ENCODE results near the gene SNX30.
A peak's percentile ranks its signal among the peaks of the same experiment; 100 is the strongest.

Gene SNX30, protein sequence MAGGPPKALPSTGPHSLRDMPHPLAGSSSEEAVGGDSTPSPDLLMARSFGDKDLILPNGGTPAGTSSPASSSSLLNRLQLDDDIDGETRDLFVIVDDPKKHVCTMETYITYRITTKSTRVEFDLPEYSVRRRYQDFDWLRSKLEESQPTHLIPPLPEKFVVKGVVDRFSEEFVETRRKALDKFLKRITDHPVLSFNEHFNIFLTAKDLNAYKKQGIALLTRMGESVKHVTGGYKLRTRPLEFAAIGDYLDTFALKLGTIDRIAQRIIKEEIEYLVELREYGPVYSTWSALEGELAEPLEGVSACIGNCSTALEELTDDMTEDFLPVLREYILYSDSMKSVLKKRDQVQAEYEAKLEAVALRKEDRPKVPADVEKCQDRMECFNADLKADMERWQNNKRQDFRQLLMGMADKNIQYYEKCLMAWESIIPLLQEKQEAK

DNA sequence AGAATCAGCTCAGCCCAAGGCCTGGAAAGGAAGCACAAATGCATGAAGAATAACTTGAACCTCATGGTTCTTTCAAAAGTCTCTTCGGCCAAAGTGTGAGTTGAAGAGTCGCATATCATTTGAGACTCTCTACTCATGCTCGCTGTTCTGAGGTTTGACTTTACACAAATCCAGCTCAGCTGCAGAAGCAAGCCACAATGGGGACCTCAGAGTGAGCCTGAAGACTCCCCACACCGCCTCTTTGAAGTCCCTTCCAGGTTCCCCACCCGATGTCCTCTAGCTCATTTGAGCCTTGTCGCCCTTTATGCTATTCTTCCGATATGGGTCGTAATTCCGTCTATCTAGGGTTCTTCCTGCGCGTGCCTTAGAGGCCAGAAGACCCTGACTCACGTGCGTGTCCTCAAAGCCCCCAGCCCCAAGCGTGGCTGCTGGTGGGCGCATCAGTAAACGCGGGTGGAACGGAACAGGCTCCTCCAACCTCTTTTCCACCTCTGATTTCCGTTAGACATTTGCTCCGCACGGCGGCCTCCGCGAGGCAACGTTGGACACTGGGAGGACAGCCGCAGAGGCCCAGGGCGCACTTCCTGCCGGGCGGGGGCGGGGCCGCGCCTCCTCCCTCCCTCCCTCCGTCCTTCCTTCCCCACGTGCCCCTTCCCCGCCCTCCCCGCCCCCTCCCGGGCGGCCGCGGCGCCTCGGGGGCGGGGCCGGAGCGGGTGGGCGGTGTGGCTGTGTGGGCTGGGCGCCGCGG lies at the start of gene SNX30:
Gene SNX30, plus strand, starts transcription at position 745 of the 748 bp plus-strand sequence. CDS start 242 bp downstream, outside the sequence.
- ChIA-PET CTCF (interaction anchor here (0.5 to 1.5 kb wide), 6 partner anchors 16 to 404 kb away, joined by 3 to 6 read pairs (median 4); no protein-coding TSS in a partner anchor), POLR2A (interaction anchor here (0.9 to 2.5 kb wide), 5 partner anchors 14 to 371 kb away, joined by 3 to 18 read pairs (median 3); partner anchors contain the start of genes HSDL2, INIP and KIAA1958)
- Histone ChIP-seq H3K27ac (ENCODE audit: extremely low read depth, low read depth, low read length) (peak within 1 kb of the TSS; percentile 64; the same call in 1 of the 2 replicates), H3K4me1 (ENCODE audit: control insufficient read depth, insufficient read depth, low read length) (peaks cover 2% of the 10 kb centered on the region; the same call in 1 of the 2 replicates), H3K36me3 (ENCODE audit: control insufficient read depth in 2 of 2, insufficient read depth in 1 of 2, low read length in 2 of 2) (no peaks in the 10 kb centered on the region), H3K4me3 (ENCODE audit: low read depth, low read length) (peak within 1 kb of the TSS; percentile 58), H3K9me3 (ENCODE audit: control insufficient read depth, insufficient read depth, low read depth, low read length) (no peaks in the 10 kb centered on the region)
- TF ChIP-seq WT1 (tag by site-specific recombination; IDR thresholded peaks at IDR 0.05) (peak; percentile 60), GLIS1 (tag by site-specific recombination; IDR thresholded peaks at IDR 0.05) (peak; percentile 43; the same call in 1 of the 2 replicates), ZNF571 (tag by site-specific recombination; IDR thresholded peaks at IDR 0.05) (no peak), KLF8 (tag by site-specific recombination; IDR thresholded peaks at IDR 0.05) (peak; percentile 76; the same call in 1 of the 2 replicates), ZNF629 (tag by site-specific recombination; IDR thresholded peaks at IDR 0.05) (peak; percentile 48; the same call in 1 of the 2 replicates), ZIC2 (tag by site-specific recombination; IDR thresholded peaks at IDR 0.05) (peak; percentile 29), ZNF677 (tag by site-specific recombination; IDR thresholded peaks at IDR 0.05) (no peak), KLF1 (tag by site-specific recombination; IDR thresholded peaks at IDR 0.05) (peak; percentile 38), SP7 (tag by site-specific recombination; IDR thresholded peaks at IDR 0.05) (peak; percentile 78), ZNF501 (tag by site-specific recombination; IDR thresholded peaks at IDR 0.05) (peak; percentile 61; the same call in 1 of the 2 replicates), ZNF518A (tag by site-specific recombination; conservative IDR thresholded peaks at IDR 0.05; ENCODE audit: low read depth) (peak; percentile 54), ZNF785 (tag by site-specific recombination; IDR thresholded peaks at IDR 0.05) (no peak), ZNF404 (tag by site-specific recombination; IDR thresholded peaks at IDR 0.05) (no peak), ZFHX2 (tag by site-specific recombination; conservative IDR thresholded peaks at IDR 0.05) (peak; percentile 71), ZNF843 (tag by site-specific recombination; IDR thresholded peaks at IDR 0.05) (peak; percentile 47; the same call in 1 of the 2 replicates), EGR2 (tag by site-specific recombination; IDR thresholded peaks at IDR 0.05; ENCODE audit: low read depth) (peak; percentile 49; the same call in 1 of the 2 replicates)
- TF ChIP-seq, protein P1, sequence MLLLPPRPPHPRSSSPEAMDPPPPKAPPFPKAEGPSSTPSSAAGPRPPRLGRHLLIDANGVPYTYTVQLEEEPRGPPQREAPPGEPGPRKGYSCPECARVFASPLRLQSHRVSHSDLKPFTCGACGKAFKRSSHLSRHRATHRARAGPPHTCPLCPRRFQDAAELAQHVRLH (tag by site-specific recombination; IDR thresholded peaks at IDR 0.05) = 0 out of 2 replicates have a peak, but pooled peaks have one; percentile 47
- TF ChIP-seq, protein P2, sequence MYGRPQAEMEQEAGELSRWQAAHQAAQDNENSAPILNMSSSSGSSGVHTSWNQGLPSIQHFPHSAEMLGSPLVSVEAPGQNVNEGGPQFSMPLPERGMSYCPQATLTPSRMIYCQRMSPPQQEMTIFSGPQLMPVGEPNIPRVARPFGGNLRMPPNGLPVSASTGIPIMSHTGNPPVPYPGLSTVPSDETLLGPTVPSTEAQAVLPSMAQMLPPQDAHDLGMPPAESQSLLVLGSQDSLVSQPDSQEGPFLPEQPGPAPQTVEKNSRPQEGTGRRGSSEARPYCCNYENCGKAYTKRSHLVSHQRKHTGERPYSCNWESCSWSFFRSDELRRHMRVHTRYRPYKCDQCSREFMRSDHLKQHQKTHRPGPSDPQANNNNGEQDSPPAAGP (tag by site-specific recombination; IDR thresholded peaks at IDR 0.05) = peak; percentile 64; the same call in 1 of the 2 replicates
- TF ChIP-seq, protein P3, sequence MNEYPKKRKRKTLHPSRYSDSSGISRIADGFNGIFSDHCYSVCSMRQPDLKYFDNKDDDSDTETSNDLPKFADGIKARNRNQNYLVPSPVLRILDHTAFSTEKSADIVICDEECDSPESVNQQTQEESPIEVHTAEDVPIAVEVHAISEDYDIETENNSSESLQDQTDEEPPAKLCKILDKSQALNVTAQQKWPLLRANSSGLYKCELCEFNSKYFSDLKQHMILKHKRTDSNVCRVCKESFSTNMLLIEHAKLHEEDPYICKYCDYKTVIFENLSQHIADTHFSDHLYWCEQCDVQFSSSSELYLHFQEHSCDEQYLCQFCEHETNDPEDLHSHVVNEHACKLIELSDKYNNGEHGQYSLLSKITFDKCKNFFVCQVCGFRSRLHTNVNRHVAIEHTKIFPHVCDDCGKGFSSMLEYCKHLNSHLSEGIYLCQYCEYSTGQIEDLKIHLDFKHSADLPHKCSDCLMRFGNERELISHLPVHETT (tag by site-specific recombination; IDR thresholded peaks at IDR 0.05) = no peak
- TF ChIP-seq, protein P4, sequence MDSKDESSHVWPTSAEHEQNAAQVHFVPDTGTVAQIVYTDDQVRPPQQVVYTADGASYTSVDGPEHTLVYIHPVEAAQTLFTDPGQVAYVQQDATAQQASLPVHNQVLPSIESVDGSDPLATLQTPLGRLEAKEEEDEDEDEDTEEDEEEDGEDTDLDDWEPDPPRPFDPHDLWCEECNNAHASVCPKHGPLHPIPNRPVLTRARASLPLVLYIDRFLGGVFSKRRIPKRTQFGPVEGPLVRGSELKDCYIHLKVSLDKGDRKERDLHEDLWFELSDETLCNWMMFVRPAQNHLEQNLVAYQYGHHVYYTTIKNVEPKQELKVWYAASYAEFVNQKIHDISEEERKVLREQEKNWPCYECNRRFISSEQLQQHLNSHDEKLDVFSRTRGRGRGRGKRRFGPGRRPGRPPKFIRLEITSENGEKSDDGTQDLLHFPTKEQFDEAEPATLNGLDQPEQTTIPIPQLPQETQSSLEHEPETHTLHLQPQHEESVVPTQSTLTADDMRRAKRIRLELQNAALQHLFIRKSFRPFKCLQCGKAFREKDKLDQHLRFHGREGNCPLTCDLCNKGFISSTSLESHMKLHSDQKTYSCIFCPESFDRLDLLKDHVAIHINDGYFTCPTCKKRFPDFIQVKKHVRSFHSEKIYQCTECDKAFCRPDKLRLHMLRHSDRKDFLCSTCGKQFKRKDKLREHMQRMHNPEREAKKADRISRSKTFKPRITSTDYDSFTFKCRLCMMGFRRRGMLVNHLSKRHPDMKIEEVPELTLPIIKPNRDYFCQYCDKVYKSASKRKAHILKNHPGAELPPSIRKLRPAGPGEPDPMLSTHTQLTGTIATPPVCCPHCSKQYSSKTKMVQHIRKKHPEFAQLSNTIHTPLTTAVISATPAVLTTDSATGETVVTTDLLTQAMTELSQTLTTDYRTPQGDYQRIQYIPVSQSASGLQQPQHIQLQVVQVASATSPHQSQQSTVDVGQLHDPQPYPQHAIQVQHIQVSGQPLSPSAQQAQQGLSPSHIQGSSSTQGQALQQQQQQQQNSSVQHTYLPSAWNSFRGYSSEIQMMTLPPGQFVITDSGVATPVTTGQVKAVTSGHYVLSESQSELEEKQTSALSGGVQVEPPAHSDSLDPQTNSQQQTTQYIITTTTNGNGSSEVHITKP (tag by site-specific recombination; IDR thresholded peaks at IDR 0.05) = no peak
- TF ChIP-seq, protein P5, sequence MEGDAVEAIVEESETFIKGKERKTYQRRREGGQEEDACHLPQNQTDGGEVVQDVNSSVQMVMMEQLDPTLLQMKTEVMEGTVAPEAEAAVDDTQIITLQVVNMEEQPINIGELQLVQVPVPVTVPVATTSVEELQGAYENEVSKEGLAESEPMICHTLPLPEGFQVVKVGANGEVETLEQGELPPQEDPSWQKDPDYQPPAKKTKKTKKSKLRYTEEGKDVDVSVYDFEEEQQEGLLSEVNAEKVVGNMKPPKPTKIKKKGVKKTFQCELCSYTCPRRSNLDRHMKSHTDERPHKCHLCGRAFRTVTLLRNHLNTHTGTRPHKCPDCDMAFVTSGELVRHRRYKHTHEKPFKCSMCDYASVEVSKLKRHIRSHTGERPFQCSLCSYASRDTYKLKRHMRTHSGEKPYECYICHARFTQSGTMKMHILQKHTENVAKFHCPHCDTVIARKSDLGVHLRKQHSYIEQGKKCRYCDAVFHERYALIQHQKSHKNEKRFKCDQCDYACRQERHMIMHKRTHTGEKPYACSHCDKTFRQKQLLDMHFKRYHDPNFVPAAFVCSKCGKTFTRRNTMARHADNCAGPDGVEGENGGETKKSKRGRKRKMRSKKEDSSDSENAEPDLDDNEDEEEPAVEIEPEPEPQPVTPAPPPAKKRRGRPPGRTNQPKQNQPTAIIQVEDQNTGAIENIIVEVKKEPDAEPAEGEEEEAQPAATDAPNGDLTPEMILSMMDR (tag by site-specific recombination; IDR thresholded peaks at IDR 0.05) = peak; percentile 51; the same call in 1 of the 2 replicates

Measured in HEK293 (cell line).